Measurements from ENCODE around the gene PIAS4.

PIAS4 gene

DNA sequence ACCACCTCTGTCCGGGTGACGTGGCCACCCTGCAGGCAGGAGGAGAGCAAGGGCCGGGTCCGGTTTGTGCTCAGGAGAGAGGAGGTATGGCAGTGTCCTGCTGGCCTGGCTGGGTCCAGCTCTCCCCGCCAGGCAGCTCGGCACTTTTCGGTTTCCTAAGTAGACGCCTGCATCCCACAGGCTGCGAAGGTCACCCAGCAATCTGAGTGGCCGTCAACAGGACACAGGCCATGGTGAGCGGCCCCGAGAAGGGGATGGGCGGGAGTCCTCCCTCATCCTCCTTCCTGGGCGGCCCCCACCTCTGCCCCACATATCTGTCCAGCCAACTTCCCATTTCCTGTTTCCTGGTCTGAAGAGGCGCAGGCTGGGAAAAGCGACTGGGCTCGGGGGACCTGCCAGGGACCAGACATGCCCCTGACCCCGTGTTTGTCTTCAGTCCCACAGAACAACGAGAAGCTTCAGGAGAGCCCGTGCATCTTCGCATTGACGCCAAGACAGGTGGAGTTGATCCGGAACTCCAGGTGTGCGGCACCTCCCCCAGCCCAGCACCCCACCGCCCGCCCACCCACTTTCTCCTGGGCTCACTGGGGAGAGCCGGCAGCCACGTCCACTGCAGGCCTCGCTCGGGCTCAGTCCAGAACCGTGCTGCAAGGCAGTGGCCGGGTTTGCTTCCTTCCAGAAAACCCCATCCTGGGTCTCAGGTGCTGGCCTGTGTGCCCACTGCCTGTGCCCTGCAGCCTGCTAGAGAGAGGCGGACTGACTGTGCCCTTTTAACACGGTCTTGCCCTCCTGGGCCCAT lies 16.3 kb downstream of the PIAS4 start:
- no peak for DNase-seq

- DNase-seq, result no peak
Measured at GRCh38 chr19:4025317-4025716, 17.8 kb downstream of the PIAS4 start.

GRCh38 chr19:4027146-4027545 lies 19.6 kb downstream of the PIAS4 start:
- no peak for DNase-seq

- no peak for DNase-seq
Measured at GRCh38 chr19:4028334-4029246, 21.1 kb downstream of the PIAS4 start.

DNA sequence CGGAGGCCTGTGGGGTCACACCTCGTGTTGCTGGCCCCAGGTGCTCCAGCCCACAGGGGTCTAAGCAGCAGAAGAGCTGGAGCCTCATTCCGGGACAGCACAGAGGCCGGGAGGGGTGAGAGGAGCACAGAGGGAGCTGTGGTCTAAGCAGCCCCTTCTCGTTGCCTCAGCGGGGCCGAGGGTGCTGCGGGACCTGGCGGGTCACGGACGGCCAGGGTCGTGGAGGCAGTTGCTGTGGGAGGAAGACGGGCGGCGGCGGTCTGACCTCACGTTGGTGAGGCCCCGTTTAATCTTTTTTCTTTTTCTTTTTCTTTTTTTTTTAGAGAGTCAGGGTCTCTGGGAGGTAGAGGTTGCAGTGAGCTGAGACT lies 21.7 kb downstream of the PIAS4 start:
- DNase-seq, result no peak

DNA sequence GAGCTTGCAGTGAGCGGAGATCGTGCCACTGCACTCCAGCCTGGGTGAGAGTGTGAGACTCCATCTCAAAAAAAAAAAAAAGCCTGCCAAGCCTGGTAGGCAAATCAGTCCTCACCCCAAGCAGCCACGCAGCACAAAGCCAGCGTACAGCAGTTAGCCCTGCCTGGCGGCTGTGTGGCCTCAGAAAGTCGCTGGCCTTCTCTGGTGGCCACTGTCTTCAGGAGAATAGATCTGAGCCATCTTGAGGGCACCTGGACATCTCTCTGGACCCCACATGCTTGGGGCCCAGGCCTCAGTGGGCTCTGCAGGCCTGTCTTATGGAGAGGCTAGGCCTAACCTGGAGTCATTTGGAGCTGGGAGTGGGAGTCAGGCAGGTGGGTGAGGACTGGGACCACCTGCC lies 23.0 kb downstream of the PIAS4 start:
- DNase-seq, result no peak

DNA sequence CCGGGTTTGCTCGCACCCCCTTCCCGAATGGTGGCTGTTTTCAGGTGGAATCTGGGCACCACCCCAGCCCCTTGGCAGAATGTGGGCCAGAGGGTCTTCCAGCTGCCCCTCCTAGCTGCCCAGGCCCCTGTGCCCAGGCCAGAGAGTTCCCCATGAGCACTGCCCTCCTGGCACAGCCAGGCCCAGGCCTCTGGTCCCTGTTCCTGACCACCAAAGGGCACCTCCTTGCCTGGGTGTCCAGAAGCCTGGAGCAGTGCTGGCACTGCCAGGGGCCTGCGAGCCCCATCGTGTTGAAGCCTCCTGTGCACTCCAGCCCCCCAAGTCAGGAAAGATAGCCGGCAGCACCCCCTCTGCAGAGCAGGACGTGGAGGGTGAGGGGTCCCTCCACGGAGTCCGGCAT lies 23.4 kb downstream of the PIAS4 start:
- DNase-seq, result no peak

- no peak for DNase-seq
Measured at GRCh38 chr19:4031420-4031819, 23.9 kb downstream of the PIAS4 start.

DNA sequence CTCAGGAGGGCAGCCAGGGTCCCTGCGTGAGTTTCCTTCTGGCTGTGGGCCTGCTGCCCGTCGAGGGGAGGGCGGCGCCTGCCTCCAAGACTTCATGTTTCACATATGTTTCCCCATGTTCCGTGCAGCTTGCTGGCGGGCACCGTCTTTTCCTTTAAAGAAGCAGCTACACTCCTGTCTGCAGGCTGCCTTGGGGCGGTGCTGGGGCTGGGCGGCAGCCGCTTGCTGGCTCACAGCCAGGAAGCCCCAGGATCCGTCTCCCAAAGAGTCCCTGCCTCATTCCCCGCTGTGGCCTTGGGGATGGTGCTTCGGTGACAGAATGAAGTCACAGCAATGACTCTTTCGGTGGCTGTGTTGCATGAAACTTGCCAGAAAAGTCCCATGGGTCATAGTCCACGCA lies 24.9 kb downstream of the PIAS4 start:
- no peak for DNase-seq

DNA sequence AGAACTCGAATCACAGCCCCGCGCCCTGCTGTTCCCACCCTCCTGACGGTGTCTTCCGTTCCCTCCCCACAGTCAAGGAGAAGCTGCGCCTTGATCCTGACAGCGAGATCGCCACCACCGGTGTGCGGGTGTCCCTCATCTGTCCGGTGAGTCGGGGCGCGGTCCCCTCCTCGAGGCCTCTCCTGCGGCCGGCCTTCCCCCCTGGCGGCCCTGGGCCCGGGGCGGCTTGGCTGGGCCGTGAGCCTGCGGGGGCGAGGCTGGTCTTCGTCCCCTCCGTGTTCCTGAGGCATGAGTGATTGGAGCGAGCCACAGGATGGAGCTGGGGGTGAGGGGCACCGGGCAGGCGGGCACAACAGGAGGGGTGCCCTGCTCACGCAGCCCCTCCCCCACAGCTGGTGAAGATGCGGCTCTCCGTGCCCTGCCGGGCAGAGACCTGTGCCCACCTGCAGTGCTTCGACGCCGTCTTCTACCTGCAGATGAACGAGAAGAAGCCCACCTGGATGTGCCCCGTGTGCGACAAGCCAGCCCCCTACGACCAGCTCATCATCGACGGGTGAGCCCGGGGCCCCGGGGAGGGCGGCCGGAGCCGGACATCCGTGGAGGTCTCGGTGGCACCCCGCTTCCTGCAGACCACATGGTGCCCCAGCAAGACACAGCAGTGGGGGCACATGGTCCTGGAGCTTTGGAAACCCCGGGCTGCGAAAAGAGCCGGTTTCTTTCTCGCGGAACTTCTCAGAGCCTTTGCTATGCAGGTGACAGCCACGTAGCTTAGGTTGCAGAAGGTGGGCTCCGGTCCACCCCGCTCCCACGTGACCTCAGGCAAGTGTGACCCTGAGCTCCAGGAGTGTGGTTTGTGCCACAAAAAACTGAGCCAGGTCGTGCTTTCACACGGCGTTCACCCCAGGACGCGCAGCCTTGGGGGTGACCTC lies 25.8 kb downstream of the PIAS4 start:
- DNase-seq, result no peak

GRCh38 chr19:4034048-4035017 lies 26.8 kb downstream of the PIAS4 start:
- no peak for DNase-seq

- DNase-seq, result no peak
Measured at GRCh38 chr19:4035018-4035566, 27.6 kb downstream of the PIAS4 start.

GRCh38 chr19:4035582-4035981 lies 28.0 kb downstream of the PIAS4 start:
- no peak for DNase-seq

DNA sequence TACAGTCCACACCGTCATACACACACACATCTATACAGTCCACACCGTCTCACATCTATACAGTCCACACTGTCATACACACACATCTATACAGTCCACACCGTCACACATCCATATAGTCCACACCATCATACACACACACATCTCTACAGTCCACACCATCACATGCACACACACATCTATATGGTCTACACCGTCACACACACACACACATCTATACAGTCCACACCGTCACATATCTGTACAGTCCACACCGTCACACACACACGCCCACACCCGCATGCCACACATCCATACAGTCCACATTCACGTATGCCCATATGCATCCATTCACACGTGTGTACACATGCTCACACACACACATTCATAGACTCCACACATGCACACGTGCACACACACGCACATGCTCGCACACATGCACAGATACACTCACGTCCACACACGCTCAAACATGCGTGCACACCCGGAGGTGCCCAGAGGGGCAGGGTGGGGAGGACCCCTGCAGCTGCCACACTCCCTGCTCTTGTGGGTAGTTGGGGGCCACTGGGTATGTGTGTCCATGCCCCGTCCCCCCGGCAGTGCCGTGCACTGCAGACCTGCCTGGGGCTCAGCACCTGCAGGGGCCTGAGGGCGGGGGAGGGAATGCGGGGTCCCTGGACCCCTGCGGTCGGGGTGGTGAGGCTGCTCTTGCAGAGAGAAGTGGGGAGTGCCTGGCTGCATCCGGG lies 29.2 kb downstream of the PIAS4 start:
- no peak for DNase-seq

GRCh38 chr19:4037301-4037949 lies 29.9 kb downstream of the PIAS4 start:
- no peak for DNase-seq

DNA sequence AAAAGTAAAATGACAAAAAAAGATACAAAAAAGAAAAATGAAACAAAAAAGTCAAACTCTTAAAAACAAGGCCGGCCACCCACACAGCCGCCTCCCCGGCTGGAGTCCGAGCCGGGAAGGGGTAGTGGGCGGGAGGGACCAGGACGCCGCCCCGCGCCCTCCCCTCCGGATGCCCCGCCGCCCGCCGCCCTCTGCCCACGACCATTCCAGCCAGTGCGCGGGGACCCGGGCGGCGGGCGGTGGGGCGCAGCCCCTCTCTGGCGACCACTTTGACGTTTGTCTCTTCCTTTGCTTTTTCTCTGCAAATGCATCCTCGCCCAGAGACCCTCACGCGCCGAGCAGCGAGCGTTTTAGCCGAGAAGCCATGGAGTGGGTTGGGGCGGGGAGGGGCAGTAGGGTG lies 30.5 kb downstream of the PIAS4 start:
- DNase-seq, result no peak

DNA sequence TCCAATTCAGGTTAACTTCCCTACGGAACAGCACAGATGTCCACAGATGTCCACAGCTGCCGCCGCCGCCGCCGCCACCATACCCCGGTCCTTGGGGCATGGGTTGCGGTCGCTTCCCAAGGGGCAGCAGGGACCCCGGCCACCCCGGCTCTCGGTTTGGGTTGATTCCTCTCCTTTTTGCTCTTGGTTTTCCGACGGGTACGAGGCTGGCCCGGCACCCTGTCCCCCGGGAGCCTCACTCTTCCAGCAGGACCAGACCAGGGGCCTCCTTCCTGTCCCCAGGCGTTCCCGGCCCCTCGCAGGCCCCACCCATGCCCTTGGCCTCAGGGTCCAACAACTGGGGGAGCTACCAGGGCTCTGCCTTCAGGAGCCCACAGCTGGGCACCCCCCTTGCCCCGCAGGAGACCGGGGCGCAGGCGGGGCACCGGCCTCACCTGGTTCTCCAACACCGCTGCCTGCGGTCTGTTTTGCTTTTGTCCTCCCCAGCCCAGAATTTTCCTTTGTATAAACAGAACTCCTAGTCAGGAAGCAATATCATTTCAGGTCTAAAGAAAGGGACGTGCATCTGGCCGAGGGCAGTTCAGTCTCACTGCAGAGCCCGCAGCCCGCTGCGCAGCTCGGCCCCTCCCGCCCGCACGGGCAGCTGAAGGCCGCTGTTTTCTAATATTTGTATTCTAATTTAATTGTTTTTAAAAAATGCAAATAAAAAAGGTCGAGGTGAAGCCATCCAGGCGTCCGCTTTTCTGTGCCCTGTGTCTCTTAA lies 31.3 kb downstream of the PIAS4 start:
- no peak for DNase-seq

GRCh38 chr19:4042064-4042730 lies 34.7 kb downstream of the PIAS4 start:
- no peak for DNase-seq

DNA sequence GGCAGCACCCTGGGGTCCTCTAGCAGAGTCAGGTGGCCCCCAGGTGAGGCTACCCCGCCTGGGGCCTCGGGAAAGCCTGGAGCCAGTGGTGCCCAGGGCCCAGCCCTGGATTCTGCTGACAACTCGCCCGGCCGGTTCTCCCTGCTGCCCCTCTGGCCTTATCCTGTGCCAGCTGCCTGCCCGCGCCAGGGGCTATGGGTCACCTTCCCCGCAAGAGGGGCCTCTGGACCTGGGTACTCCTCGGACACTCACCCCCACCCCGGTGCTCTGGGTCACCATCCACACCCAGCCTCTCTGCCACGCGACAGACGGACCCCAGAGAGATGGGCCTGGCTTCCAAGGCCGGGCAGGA lies 35.2 kb downstream of the PIAS4 start:
- DNase-seq, result no peak
